ENCODE measurements around the gene CATSPERB. TPM values are rescaled to one million over a fixed set of nuclear protein-coding genes. Genes with fewer than 3 reads are reported as not detected.
"Not testable (repeated sequence)": the region's sequence is repeated elsewhere in the genome, so short reads cannot be mapped to it uniquely, and the experiment has no call there.

Gene CATSPERB
- total and polyA plus RNA-seq, 11 donors = 0.04 to 1.3 (median 0.26) TPM; not detected in 3

- intact Hi-C loops (cut with DNase I) = no loop called here
- Histone ChIP-seq H3K4me1 (peaks cover 0 to 9% (median 2%) of the 10 kb centered on the region in 12 donors), H3K27me3 (peaks cover 0 to 44% (median 15%) of the 10 kb centered on the region in 9 donors), H3K27ac (no peak overlapping the region), H3K4me3 (no peak overlapping the region), H3K9me3 (peaks cover 0 to 8% (median 0%) of the 10 kb centered on the region in 12 donors), H3K36me3 (no peaks in the 10 kb centered on the region)
- no peak for DNase-seq
- no peak for TF ChIP-seq CTCF (IDR thresholded peaks at IDR 0.05)
- no peak for TF ChIP-seq POLR2A (IDR thresholded peaks at IDR 0.05)
- ATAC-seq = no peak
Measured at GRCh38 chr14:91573528-91573893, 158.4 kb downstream of the CATSPERB start.

GRCh38 chr14:91570021-91570420 lies 161.9 kb downstream of the CATSPERB start:
- no peaks in the 10 kb centered on the region for H3K36me3 ChIP-seq
- H3K9me3 ChIP-seq = peaks cover 0 to 5% (median 0%) of the 10 kb centered on the region in 12 donors
- peaks cover 0 to 9% (median 2%) of the 10 kb centered on the region in 12 donors for H3K4me1 ChIP-seq
- no peak for DNase-seq
- WGBS, 4 donors = 13 to 40% (median 27%) methylated on average over 1 of the region's 1 CpG
- no peak for ATAC-seq
- intact Hi-C loops (cut with DNase I) = no loop called here
- H3K27ac ChIP-seq = no peak overlapping the region
- TF ChIP-seq POLR2A (IDR thresholded peaks at IDR 0.05) (no peak), CTCF (IDR thresholded peaks at IDR 0.05) (no peak)
- H3K4me3 ChIP-seq = no peak overlapping the region
- H3K27me3 ChIP-seq = peaks cover 0 to 28% (median 12%) of the 10 kb centered on the region in 9 donors

- Histone ChIP-seq H3K27ac (no peak overlapping the region), H3K4me3 (no peak overlapping the region), H3K4me1 (peaks cover 0 to 5% (median under 1%) of the 10 kb centered on the region in 12 donors)
Measured at GRCh38 chr14:91569301-91569700, 162.6 kb downstream of the CATSPERB start.

GRCh38 chr14:91568626-91569025 lies 163.3 kb downstream of the CATSPERB start:
- H3K9me3 ChIP-seq = peaks cover 0 to 5% (median 0%) of the 10 kb centered on the region in 12 donors
- DNase-seq (no peak), ATAC-seq (no peak)
- no peak overlapping the region for H3K27ac ChIP-seq
- 77 to 89% (median 80%) methylated on average over 4 of the region's 4 CpGs for WGBS, 4 donors
- peaks cover 0 to 16% (median 0%) of the 10 kb centered on the region in 9 donors for H3K27me3 ChIP-seq
- H3K36me3 ChIP-seq = no peaks in the 10 kb centered on the region
- no peaks in the 10 kb centered on the region for H3K4me1 ChIP-seq
- intact Hi-C loops (cut with DNase I) = no loop called here
- TF ChIP-seq CTCF (IDR thresholded peaks at IDR 0.05) (no peak), POLR2A (IDR thresholded peaks at IDR 0.05) (no peak)
- H3K4me3 ChIP-seq = no peak overlapping the region

More at GRCh38 chr14:91569301-91569700, 162.6 kb downstream of the CATSPERB start:
- H3K9me3 ChIP-seq = peaks cover 0 to 5% (median 0%) of the 10 kb centered on the region in 12 donors
- no peaks in the 10 kb centered on the region for H3K36me3 ChIP-seq
- no peak for ATAC-seq
- TF ChIP-seq POLR2A (IDR thresholded peaks at IDR 0.05) (no peak), CTCF (IDR thresholded peaks at IDR 0.05) (no peak)
- intact Hi-C loops (cut with DNase I) = no loop called here
- DNase-seq = no peak
- H3K27me3 ChIP-seq = peaks cover 0 to 21% (median 6%) of the 10 kb centered on the region in 9 donors

GRCh38 chr14:91567827-91568226 lies 164.1 kb downstream of the CATSPERB start:
- H3K9me3 ChIP-seq; H3K36me3 ChIP-seq; intact Hi-C loops (cut with DNase I); H3K4me3 ChIP-seq; ATAC-seq; H3K4me1 ChIP-seq; DNase-seq; H3K27ac ChIP-seq: not testable (repeated sequence)
- 42 to 76% (median 50%) methylated on average over 4 of the region's 4 CpGs for WGBS, 4 donors
- peaks cover 0 to 16% (median 0%) of the 10 kb centered on the region in 9 donors for H3K27me3 ChIP-seq

Measured in heart left ventricle (tissue), 16 donors.